ENCODE results near the gene BANK1. TPM values are rescaled to one million over a fixed set of nuclear protein-coding genes. Genes with fewer than 3 reads are reported as not detected.

Gene BANK1
- total and polyA plus RNA-seq, 2 donors (not counting 1 experiment from before 2014, with no cell fraction given), result 0.20 to 0.83 TPM

DNA sequence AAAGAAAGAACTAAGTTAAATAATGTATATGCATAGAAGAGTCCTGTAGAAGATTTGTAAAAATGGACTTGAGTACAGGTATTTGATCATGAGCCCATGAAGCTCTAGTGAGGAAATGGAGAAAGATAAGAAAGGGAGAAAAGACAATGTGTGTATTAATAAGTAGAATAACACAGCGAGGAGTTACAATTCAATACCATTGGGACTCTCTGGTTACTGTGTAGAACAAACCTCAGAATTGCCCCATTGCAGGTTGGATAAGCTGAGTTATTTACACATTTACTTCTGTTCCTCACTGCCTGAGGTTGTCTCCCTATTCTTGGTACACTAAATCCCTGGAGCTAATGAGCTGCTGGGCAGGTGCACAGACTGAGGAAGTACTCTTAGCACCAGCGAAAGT lies 33.3 kb downstream of the BANK1 start:
- no peak overlapping the region for H3K27ac ChIP-seq (ENCODE audit: insufficient read depth, low read length)
- H3K36me3 ChIP-seq (ENCODE audit: control insufficient read depth, insufficient read depth, low read length), result no peaks in the 10 kb centered on the region
- no peak overlapping the region for H2AFZ ChIP-seq (ENCODE audit: low read length)
- no peaks in the 10 kb centered on the region for H3K27me3 ChIP-seq (ENCODE audit: control insufficient read depth, insufficient read depth, low read length)
- H3K4me1 ChIP-seq (ENCODE audit: control insufficient read depth, extremely low read depth, insufficient read depth, low read length), result no peaks in the 10 kb centered on the region
- H3K4me3 ChIP-seq (replicated peaks in 1 of 4; ENCODE audit: control extremely low read depth in 1 of 4, insufficient read depth in 1 of 4, low read depth in 3 of 4, low read length in 4 of 4), result no peak overlapping the region
- H3K9me3 ChIP-seq (ENCODE audit: control insufficient read depth, insufficient read depth, low read depth, low read length), result no peaks in the 10 kb centered on the region
- no peak for TF ChIP-seq CTCF (conservative IDR thresholded peaks at IDR 0.05 in 1 of 2, IDR thresholded peaks at IDR 0.05 in 1 of 2; ENCODE audit: low read depth in 1 of 2, low read length in 2 of 2)
- no peak for TF ChIP-seq EZH2 (IDR thresholded peaks at IDR 0.05; ENCODE audit: low read length, missing control alignments)
- DNase-seq (ENCODE audit: low read depth in 2 of 2), result no peak
- H3K4me2 ChIP-seq (ENCODE audit: extremely low read depth, insufficient read depth, low read length), result no peak overlapping the region
- H3K9ac ChIP-seq (ENCODE audit: insufficient read depth, low read length), result no peak overlapping the region
- H4K20me1 ChIP-seq (ENCODE audit: control insufficient read depth, extremely low read depth, insufficient read depth, low read length), result no peaks in the 10 kb centered on the region
- H3K79me2 ChIP-seq (ENCODE audit: control insufficient read depth, insufficient read depth, low read length), result no peaks in the 10 kb centered on the region

- Histone ChIP-seq H4K20me1 (ENCODE audit: control insufficient read depth, extremely low read depth, insufficient read depth, low read length) (no peaks in the 10 kb centered on the region), H3K27ac (ENCODE audit: insufficient read depth, low read length) (no peak overlapping the region), H3K9ac (ENCODE audit: insufficient read depth, low read length) (no peak overlapping the region), H3K9me3 (ENCODE audit: control insufficient read depth, insufficient read depth, low read depth, low read length) (no peaks in the 10 kb centered on the region), H3K36me3 (ENCODE audit: control insufficient read depth, insufficient read depth, low read length) (no peaks in the 10 kb centered on the region), H3K4me1 (ENCODE audit: control insufficient read depth, extremely low read depth, insufficient read depth, low read length) (no peaks in the 10 kb centered on the region), H3K4me3 (replicated peaks in 1 of 4; ENCODE audit: control extremely low read depth in 1 of 4, insufficient read depth in 1 of 4, low read depth in 3 of 4, low read length in 4 of 4) (no peak overlapping the region), H2AFZ (ENCODE audit: low read length) (no peak overlapping the region), H3K79me2 (ENCODE audit: control insufficient read depth, insufficient read depth, low read length) (no peaks in the 10 kb centered on the region), H3K27me3 (ENCODE audit: control insufficient read depth, insufficient read depth, low read length) (no peaks in the 10 kb centered on the region), H3K4me2 (ENCODE audit: extremely low read depth, insufficient read depth, low read length) (no peak overlapping the region)
- no peak for DNase-seq (ENCODE audit: low read depth in 2 of 2)
- no peak for TF ChIP-seq CTCF (conservative IDR thresholded peaks at IDR 0.05 in 1 of 2, IDR thresholded peaks at IDR 0.05 in 1 of 2; ENCODE audit: low read depth in 1 of 2, low read length in 2 of 2)
- no peak for TF ChIP-seq EZH2 (IDR thresholded peaks at IDR 0.05; ENCODE audit: low read length, missing control alignments)
These were observed 34.0 kb downstream of the BANK1 start for GRCh38 chr4:101824500-101824899.

DNA sequence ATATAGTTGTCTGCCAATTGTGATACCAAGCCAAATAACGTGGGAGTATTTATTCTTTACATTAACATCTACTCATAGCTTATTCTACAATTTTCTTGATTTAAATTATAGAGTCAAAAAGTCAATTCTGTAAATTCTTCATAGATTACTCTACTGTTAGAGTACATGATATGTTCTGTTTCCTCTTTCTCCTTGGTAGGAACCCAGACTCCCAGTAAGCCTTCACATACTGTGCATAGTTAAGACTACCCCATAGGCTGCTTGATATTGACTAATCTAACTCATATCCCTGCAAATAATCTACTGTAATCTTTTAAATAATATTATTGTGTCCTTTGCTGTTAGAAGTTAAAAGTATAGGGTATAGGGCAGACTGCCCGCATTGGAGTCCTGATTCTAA lies 35.4 kb downstream of the BANK1 start:
- Histone ChIP-seq H2AFZ (ENCODE audit: low read length) (no peak overlapping the region), H3K9me3 (ENCODE audit: control insufficient read depth, insufficient read depth, low read depth, low read length) (no peaks in the 10 kb centered on the region), H3K36me3 (ENCODE audit: control insufficient read depth, insufficient read depth, low read length) (no peaks in the 10 kb centered on the region), H3K79me2 (ENCODE audit: control insufficient read depth, insufficient read depth, low read length) (no peaks in the 10 kb centered on the region), H3K4me2 (ENCODE audit: extremely low read depth, insufficient read depth, low read length) (no peak overlapping the region), H3K27ac (ENCODE audit: insufficient read depth, low read length) (no peak overlapping the region), H3K4me3 (replicated peaks in 1 of 4; ENCODE audit: control extremely low read depth in 1 of 4, insufficient read depth in 1 of 4, low read depth in 3 of 4, low read length in 4 of 4) (no peak overlapping the region), H3K4me1 (ENCODE audit: control insufficient read depth, extremely low read depth, insufficient read depth, low read length) (no peaks in the 10 kb centered on the region), H4K20me1 (ENCODE audit: control insufficient read depth, extremely low read depth, insufficient read depth, low read length) (no peaks in the 10 kb centered on the region), H3K27me3 (ENCODE audit: control insufficient read depth, insufficient read depth, low read length) (no peaks in the 10 kb centered on the region), H3K9ac (ENCODE audit: insufficient read depth, low read length) (no peak overlapping the region)
- no peak for DNase-seq (ENCODE audit: low read depth in 2 of 2)
- TF ChIP-seq EZH2 (IDR thresholded peaks at IDR 0.05; ENCODE audit: low read length, missing control alignments) (no peak), CTCF (conservative IDR thresholded peaks at IDR 0.05 in 1 of 2, IDR thresholded peaks at IDR 0.05 in 1 of 2; ENCODE audit: low read depth in 1 of 2, low read length in 2 of 2) (no peak)

Measured in fibroblast of lung (primary cell).